Peyer's patch (tissue), 4 donors: ENCODE results near the gene FSD2.

ENCODE experiments used
- CTCF ChIP-seq, 6 experiments: fragments of 450-650 bp in 4 of 6; fragments of 200-600 bp in 2 of 6; sonication (generic) in 1 of 6; IDR thresholded peaks; one replicate each; pipeline ENCODE4 v1.5.1; 2017 to 2019; ENCODE audit warnings: antibody characterized with exemption in 6 of 6, mild to moderate bottlenecking in 3 of 6, moderate library complexity in 1 of 6
- POLR2A ChIP-seq, 2 donors: fragments of 450-650 bp; IDR thresholded peaks; one replicate each; pipeline ENCODE4 v1.5.1; 2017; ENCODE audit warnings: antibody characterized with exemption in 2 of 2, mild to moderate bottlenecking in 2 of 2, moderate library complexity in 2 of 2

- TF ChIP-seq CTCF (IDR thresholded peaks at IDR 0.05) = no peak
- no peak for TF ChIP-seq POLR2A (IDR thresholded peaks at IDR 0.05)
These were observed 40.8 kb upstream of the FSD2 start for GRCh38 chr15:82846621-82847020.
